ENCODE measurements around the gene NHLRC2. TPM values are rescaled to one million over a fixed set of nuclear protein-coding genes. Genes with fewer than 3 reads are reported as not detected.

Gene NHLRC2
- total and polyA plus RNA-seq, 2 of the 13 experiments (the other 11 are each of a cell fraction or from before 2014, with no cell fraction given) = 7.6 to 12.7 TPM

- TF ChIP-seq AHDC1 (CRISPR knock-in tag; IDR thresholded peaks at IDR 0.05; ENCODE audit: borderline replicate concordance) = 0 out of 2 replicates have a peak, but pooled peaks have one; percentile 32
- peak; percentile 64; the same call in 1 of the 2 replicates for TF ChIP-seq ZNF83 (CRISPR knock-in tag; IDR thresholded peaks at IDR 0.05; ENCODE audit: borderline replicate concordance)
- peak; percentile 54 for TF ChIP-seq PTBP1 (IDR thresholded peaks at IDR 0.05; ENCODE audit: low read depth, low read length, poor library complexity, severe bottlenecking)
- peak; percentile 94 for TF ChIP-seq YY1 (IDR thresholded peaks at IDR 0.05; ENCODE audit: insufficient read depth, insufficient replicate concordance, low read depth, low read length)
- TF ChIP-seq ARID5B (CRISPR knock-in tag; IDR thresholded peaks at IDR 0.05) = peak; percentile 64; the same call in 1 of the 2 replicates
- TF ChIP-seq ZNF138 (CRISPR knock-in tag; IDR thresholded peaks at IDR 0.05; ENCODE audit: low read depth) = peak; percentile 83; the same call in 1 of the 2 replicates
- peak; percentile 55; the same call in 1 of the 2 replicates for TF ChIP-seq KMT2A (CRISPR knock-in tag; IDR thresholded peaks at IDR 0.05)
- TF ChIP-seq ZNF20 (CRISPR knock-in tag; IDR thresholded peaks at IDR 0.05) = peak; percentile 80; the same call in 1 of the 2 replicates
- 0 out of 2 replicates have a peak, but pooled peaks have one; percentile 26 for TF ChIP-seq MTA1 (CRISPR knock-in tag; IDR thresholded peaks at IDR 0.05; ENCODE audit: borderline replicate concordance)
- 0 out of 2 replicates have a peak, but pooled peaks have one; percentile 62 for TF ChIP-seq THAP7 (CRISPR knock-in tag; IDR thresholded peaks at IDR 0.05)
- TF ChIP-seq SPEN (CRISPR knock-in tag; IDR thresholded peaks at IDR 0.05; ENCODE audit: low read depth) = peak; percentile 50; the same call in 1 of the 2 replicates
- TF ChIP-seq ISX (CRISPR knock-in tag; conservative IDR thresholded peaks at IDR 0.05) = no peak
- peak; percentile 79; the same call in 1 of the 2 replicates for TF ChIP-seq KDM4B (CRISPR knock-in tag; IDR thresholded peaks at IDR 0.05)
- TF ChIP-seq BCL3 (CRISPR knock-in tag; IDR thresholded peaks at IDR 0.05) = no peak
- peak; percentile 24; the same call in 1 of the 2 replicates for TF ChIP-seq FOXK1 (CRISPR knock-in tag; IDR thresholded peaks at IDR 0.05; ENCODE audit: borderline replicate concordance, low read depth)
Measured at GRCh38 chr10:113854761-113855588, 514 bp downstream of the NHLRC2 start (continued).
